Measurements from ENCODE around the gene SNX8.
"Not testable (repeated sequence)": the region's sequence is repeated elsewhere in the genome, so short reads cannot be mapped to it uniquely, and the experiment has no call there.

The SNX8 gene

DNA sequence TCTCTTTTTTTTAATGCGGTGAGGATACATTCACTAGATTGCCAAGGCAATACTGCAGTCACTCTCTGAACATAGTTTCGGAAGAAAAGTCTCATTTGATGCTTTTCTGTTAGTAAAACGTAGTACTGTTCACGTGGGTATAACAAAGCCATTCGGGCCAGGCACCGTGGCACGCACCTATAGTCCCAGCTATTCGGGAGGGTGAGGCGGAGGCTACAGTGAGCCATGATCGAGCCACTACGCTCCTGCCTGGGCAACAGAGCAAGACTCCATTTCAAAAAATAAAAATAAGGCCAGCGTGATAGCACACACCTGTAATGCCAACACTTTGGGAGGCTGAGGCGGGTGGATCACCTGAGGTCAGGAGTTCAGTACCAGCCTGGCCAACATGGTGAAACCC lies 24.6 kb downstream of the SNX8 start:
- DNase-seq (ENCODE audit: low read depth): no peak

DNA sequence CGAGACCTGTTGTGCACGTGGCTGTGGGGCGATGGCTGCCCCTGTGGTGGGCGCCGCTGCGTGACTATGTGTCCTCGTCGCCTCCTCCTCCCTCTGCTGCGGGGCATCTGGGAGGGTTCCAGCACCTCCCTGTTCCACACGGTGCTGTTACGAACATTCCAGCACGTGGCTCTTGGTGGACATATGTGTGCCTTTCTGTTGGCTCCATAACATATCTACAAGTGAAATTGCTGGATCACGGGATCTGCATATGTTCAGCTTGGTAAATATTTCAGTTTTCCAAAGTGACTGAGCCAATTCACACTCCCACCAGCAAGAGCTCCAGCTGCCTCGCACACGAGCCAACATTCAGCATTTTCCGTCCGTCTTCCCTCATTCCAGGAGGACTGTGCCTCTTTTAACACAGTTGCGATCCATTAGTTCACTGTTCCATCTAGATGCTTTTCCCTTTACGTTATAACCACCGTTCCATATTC lies 25.1 kb downstream of the SNX8 start:
- DNase-seq (ENCODE audit: low read depth): no peak

DNA sequence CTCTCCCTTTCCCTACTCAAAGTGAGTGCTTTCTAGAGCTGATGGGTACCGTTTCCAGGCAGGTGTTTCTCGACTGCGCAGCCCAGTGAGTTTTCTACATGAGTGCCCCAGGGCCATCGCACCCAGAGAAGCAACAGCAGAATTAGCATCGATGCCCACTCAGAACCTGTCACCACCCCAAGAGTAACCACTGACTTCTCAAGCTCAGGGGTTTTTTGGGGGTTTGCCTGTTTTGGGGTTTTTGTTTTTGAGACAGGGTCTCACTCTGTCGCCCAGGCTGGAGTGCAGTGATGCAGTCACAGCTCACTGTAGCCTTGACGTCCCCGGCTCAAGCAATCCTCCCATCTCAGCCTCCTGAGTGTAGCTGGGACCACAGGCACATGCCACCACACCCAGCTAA lies 25.7 kb downstream of the SNX8 start:
- DNase-seq (ENCODE audit: low read depth): no peak

DNA sequence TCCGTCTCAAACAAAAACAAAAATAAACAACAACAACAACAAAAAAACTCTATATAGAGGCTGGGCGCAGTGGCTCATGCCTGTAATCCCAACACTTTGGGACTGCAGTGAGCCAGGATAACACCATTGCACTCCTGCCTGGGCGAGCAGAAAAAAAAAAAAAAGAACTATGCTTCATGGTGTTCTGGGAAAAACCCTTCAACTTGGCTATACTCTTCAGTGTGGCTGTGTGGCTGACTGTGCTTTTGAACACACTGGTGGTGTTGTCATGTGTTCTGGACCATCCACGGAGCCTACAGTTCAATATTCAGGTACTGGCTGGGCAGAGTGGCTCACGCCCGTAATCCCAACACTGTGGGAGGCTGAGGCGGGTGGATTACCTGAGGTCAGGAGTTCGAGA lies 26.5 kb downstream of the SNX8 start:
- DNase-seq (ENCODE audit: low read depth): no peak

DNA sequence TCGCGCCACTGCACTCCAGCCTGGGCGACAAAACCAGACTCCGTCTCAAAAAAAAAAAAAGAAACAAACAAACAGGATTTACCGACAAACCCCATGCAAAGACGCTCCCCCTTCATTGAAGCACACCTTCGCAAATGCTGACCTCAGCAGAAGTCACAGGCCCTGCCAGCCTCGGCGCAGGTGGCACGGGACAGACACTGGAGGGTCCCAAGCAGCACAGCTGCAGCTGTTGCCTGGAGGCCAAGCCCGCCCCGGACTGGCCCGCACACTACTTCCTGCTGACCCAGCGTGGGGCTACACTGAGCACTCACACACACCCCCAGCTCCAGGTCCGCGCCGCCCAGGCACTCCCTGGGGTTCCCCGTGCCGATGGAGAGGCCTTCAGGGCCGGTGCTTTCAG lies 31.2 kb downstream of the SNX8 start:
- DNase-seq (ENCODE audit: low read depth): no peak

DNA sequence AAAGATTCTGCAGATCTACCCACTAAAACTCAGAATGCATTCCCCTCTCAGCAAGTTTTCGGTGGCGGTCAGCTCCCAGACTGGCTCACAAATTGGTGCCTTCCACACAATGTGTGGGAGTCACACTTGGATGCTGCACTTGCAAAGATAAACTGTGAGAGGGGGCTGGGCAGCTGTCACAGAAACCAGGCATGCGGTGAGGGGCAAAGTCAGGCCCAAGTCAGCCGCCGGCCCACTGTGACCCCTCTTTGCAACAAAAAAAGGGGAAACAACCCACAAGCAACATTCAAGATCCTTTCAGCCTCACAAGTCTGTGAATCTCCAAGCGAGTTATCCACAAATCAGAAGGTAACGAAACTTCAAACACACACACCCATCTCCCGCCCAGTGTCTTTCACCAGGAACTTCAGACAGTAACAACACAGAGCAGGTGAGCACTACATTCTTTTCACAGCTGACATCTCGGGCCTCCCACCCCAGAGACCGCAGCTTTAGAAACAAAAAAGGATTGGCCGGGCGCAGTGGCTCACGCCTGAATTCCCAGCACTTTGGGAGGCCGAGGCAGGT lies 32.0 kb downstream of the SNX8 start:
- DNase-seq (ENCODE audit: low read depth): no peak

DNA sequence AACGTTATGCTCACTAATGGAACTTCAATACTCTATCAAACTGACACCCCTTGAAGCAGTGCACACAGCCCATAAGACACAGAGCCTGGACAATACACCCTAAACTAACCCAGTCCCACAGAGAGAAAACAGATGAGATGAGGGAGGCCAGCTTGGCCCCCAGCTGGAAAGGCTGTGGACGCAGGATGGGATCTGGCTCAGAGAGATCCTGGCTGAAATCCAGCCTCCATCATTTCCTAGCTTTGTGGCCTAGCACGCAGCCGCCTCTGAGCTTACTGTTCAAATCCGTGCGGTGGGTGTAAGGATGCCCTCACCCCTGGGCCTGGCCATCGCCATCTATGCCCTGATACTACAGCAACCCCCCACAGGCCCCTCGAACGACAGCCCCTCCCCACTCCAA lies 32.7 kb downstream of the SNX8 start:
- DNase-seq (ENCODE audit: low read depth): no peak

DNA sequence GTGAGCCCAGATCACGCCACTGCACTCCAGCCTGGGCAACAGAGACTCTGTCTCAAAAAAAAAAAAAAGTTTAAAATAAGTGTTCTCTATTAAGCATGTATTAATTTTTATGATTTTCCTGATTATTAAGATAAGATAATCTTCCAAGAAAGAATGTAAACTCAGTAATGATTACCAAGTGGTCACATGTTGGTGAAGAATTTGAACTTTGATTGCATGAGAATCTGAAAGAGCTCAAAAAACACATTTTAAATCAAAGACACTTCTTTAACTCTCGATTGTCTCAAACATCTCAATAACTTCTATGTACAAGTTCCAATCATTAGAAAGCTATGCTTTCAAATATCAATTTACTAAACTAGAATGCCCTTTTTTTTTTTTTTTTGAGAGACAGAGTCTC lies 33.8 kb downstream of the SNX8 start:
- DNase-seq (ENCODE audit: low read depth): no peak

DNA sequence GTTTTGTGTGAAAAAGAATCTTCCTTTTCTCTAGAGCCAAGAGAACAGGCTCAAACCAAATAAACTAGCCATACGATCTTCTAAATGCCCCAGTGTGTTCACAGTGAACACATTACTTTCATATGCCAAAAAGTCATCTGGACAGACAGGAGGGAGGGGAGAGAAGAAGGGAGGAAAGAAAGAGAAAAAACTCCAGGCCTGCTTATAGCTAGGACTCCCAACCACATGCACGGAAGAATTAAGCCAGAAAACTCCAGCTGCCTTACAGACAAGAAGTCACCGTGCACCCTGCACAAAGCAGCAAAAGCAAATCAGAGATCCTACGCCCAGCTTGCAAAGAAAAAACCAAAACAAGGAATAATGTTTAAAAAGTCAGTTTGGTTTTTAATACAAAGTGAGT lies 34.3 kb downstream of the SNX8 start:
- DNase-seq (ENCODE audit: low read depth): no peak

DNA sequence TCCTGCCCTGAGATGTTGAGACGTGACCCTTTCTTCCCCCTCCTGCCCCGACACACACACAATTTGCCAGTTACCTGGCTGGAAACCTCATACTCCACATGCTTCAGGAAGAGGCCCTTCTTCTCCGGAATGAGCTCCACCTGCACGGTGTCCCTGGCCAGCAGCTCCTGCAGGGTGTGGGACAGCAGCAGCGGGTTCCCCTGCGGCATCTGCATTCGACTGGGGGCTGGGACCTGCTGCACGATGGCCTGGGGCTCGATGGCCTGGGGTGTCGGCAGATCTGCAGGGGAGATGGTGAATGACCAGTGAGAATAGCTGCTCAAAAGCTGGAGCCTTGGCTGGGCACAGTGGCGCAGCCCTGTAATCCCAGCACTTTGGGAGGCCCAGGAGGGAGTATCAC lies 36.2 kb downstream of the SNX8 start:
- DNase-seq (ENCODE audit: low read depth): no peak

DNA sequence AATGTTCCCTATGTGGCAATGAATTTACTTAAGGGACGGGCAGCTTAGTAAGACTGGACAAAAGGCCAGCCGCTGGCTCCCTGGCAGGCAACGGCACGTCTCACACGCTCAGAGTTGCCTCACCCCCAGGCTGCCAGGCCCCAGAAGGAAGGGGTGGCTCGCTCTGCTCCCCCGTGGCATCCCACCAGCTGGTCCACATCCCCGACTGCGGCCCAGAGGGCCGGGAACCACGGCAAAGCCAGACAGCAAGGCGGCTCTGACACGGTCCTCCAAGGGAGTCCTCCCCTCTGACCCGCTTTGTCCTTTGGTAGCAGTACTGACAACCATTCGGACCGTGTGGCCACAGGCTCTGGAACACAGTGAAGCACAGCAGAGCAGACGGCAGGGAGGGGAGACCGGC lies 38.1 kb downstream of the SNX8 start:
- DNase-seq (ENCODE audit: low read depth): no peak

DNA sequence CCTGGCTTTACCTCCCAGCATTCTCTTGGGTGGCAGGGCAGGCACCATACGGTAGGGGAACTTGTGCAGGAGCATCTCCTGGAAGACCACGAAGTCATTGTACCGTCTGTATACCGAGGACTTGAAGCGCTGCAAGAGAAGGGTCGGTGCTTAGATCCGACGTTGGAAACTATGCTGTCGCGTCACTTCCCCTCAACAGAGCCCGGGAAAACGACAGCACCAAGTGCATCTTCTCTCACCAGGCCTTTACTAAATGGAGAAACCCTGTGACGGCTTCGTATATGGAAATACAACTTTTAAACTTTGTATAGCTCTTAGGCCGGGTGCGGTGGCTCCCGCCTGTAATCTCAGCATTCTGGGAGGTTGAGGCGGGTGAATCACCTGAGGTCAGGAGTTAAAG lies 39.1 kb downstream of the SNX8 start:
- no peak for DNase-seq (ENCODE audit: low read depth)

DNA sequence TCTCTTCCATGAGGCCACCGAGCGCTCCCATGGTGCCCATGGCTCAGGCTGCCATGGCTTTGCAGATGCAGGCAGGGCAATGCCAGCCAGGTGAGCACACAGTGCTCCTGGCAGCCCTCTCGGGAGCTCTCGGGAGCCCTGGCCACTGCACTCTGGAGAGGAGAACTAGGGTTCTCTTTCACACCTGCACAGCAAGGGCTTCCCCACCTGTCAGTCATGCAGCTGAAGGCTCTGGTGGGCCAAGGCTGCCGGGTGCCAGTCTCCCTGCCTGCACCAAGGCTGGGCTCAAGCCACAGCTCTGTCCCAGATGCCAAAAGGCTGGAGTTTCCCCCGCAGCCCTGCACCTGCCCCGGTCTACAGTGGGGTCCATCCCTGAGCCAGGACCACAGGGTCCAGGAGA lies 39.6 kb downstream of the SNX8 start:
- no peak for DNase-seq (ENCODE audit: low read depth)

DNA sequence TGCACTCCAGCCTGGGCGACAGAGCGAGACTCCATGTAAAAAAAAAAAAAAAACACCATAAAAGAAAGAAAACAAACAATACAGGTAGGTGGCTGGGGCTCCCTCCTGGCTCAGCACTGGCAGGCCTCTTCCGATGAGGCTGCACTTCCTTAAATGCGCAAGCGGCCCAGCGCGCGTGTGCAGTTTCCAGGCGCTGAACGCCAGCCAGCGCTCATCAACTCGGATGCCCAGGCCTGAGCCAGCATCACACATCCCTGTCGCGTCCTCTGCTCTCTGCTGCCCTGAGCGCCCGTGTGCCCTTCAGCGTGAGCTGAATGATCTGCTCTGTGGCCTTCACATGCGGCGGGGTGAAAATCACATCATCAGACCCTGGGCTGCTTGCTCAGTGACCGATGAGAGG lies 40.4 kb downstream of the SNX8 start:
- no peak for DNase-seq (ENCODE audit: low read depth)

DNA sequence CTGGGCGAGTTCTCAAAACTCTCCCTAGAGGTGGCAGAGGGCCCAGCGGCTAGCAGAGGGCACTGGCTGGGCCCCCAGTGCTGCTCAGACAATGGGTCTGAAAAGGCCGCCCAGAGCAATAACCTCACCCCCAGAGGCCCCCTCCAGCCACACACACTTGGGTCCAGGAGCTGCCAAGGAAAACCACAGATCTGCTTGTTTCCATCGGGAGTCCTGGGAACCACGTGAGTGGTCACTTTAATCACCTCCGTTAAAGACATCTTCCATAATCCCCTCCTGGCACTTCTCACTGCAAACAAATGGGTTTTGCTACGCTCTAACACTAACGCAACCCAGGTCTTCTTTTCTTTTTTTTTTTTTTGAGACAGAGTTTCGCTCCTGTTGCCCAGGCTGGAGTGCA lies 42.2 kb downstream of the SNX8 start:
- DNase-seq (ENCODE audit: low read depth): no peak

DNA sequence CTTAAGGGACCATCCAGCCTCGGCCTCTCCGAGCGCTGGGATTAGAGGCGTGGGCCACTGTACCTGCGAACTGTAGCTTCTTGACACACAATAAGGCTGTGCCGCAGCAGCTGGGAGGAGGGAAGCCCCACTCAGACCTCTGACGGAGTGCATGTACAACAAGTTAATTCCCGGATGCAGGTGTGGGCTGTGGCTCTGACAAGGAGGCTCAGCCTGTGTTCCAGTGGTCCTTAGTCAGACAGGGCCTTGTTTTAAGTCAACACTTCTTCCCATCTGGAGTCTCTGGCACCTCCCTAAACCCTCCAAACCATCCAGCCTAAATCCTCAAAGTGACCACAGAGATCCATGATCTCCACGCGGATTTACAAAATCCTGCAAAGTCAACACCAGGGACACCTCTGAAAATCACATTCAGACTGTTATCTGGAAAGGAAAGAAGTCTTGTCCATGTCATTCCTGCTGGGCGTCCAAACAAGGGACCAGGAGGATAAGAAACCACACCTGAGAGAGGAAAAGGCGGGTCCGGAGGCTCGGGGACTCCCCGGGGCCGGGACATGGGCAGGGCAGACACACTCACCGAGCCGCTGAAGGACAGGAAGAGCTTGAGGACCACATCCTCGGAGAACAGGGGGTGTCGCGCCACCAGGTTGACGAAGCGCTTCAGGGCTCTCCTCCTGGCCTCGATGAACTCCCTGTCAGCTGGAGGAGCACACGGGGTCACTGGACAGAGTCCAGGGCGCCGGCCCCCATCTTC lies 42.8 kb downstream of the SNX8 start:
- no peak for DNase-seq (ENCODE audit: low read depth)

DNA sequence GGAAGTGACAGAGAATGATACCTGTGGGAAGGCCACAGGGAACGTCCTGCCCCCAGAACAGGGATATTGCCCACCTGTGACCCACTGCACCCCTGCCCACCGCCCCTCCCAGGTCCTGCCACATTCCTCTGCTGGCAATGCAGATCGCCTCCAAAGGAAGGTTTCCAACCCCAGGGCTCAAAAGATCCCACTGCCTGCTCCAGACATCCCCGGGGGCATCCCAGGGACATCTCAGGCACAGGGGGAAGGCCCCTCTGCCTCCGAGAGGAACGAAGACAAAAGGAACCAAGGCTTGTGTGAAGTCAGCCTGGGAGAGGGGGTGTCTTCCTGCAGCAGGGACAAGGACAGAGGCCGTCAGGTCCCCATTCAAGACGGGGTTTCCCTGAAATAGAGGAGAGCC lies 43.7 kb downstream of the SNX8 start:
- DNase-seq (ENCODE audit: low read depth): no peak

DNA sequence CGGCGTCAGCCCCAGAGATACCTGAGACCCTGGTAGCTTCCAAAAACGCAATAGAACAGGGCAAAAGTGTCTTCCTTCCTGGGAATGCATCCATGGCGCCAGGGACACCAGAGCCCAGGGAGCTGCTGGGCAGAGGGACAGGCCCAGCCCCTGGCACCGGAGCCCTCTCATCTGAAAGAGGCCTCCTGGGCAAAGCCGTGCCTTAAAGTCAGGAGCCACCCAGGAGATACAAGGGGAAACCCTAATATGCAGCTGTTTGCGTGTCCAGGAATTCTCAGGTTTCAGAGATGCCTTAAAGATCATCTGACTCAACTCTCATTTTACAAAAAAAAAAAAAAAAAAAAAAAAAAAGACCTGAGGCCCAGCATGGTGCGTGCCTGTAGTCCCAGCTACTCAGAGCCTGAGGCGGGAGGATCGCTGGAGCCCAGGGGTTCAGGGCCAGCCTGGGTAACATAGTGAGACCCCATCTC lies 44.2 kb downstream of the SNX8 start:
- DNase-seq (ENCODE audit: low read depth): no peak

DNA sequence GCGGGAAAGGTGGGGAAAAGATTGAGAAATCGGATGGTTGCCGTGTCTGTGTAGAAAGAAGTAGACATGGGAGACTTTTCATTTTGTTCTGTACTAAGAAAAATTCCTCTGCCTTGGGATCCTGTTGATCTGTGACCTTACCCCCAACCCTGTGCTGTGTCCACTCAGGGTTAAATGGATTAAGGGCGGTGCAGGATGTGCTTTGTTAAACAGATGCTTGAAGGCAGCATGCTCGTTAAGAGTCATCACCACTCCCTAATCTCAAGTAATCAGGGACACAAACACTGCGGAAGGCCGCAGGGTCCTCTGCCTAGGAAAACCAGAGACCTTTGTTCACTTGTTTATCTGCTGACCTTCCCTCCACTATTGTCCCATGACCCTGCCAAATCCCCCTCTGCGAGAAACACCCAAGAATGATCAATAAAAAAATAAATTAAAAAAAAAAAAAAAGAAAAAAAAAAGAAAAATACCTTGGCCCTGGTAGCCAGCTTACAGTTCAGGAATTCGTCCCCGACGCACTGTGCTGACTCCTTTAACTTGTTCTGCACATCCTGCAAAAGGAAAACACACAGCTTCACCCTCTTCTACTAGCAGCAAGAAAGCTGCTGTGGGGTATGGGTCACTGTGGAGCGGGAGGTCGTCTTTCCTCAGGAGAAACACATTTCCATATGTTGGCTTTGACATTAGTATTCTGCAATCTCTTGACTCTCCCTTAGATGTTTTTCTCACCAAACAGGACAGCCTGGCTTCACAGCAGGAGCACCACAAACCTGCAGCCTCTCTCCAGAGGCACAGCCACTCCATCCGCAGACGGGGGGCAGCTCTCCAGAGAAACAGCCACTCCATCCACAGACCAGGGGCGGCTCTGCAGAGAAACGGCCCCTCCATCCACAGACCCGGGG lies 44.9 kb downstream of the SNX8 start:
- not testable (repeated sequence) for DNase-seq (ENCODE audit: low read depth)

DNA sequence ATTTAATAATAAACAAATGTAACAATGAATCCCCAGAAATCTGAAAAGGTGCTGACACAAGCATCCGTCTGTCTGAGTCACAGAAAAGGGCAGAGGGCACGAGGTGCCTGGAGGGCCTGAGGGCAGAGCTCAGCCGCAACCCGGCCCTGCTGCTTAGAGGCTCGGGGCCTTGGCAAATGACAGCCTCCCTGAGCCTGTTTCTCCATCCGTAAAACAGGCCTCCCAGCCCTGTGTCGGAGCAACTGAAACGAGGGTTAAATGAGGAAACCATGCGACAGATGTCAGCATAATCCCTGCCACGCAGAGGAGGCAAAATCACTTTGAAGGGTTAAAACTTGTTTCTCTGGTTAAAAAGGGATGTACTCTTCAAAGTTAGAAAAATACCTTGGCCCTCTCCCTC lies 47.3 kb downstream of the SNX8 start:
- no peak for DNase-seq (ENCODE audit: low read depth)

DNA sequence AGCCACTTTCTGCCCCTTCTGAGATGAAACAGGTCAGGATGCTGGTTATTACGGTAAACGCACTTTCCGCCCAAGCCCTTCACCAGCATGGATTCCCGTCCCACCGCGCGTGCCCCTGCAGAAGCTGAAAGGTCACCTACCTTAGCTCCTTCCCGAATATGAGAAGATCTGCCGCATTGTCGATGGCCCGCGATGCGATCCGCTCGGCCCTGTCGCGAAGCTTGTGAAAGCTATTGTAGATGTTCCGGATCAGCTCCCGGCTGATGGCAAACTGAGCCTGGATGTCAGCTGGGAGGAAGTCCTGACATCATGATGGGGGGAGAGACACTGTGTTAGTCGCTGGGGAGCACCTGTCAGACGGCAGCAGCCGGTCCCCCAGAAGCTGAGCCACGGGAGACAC lies 50.1 kb downstream of the SNX8 start:
- no peak for DNase-seq (ENCODE audit: low read depth)

DNA sequence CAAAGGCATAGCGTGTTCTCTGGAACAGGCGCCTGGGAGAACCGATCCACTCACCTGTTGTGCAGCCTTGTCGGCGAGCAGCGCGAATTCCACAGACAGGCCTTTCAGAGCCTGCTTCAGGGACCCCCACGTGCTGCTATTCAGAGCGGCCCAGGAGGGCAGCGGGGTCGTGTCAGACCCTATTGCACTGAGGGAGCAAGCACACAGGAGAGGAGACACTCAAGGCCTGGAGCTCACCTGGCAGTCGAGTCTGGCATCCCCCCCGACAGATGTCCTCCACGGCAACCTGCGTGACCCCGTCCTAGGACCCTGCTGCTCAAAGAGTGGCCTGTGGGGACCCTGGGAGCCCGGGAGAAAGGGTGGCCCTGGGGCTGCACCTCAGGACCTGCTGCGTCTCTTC lies 51.1 kb downstream of the SNX8 start:
- DNase-seq (ENCODE audit: low read depth): no peak

DNA sequence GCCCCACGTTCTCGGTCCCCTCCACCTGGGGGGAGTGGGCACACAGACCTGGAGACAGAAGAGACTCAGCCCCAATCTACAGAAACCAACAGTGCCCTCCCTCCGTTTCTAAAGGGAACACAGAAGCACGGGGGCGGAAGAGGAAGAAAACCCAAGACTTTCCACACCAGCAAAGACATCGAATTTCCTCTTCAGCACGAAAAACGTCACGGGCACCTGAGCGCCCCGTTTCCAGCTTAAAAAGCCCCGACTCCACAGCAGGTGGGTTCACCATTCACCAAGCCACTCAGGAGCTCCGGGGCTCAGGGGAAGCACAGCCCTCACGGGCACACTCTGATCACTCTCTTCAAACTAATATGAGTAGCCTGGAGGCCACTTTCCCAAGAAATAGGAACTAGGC lies 52.6 kb downstream of the SNX8 start:
- DNase-seq (ENCODE audit: low read depth): no peak

Data from HS-5 (cell line).